Calu3 (cell line): ENCODE results near the gene CNTNAP1. TPM values are rescaled to one million over a fixed set of nuclear protein-coding genes. Genes with fewer than 3 reads are reported as not detected.
"Not testable (repeated sequence)": the region's sequence is repeated elsewhere in the genome, so short reads cannot be mapped to it uniquely, and the experiment has no call there.

Experiments used
- BruUV-seq: library from RNA; stranded (reverse); fragments of 400-500 nt; replicated peaks from 2 replicates; lab custom pipeline; 2021; lab: Mats Ljungman, UMichigan
- CTCF ChIA-PET: fragments of 300-600 bp; sonication (Branson Sonifier 250); formaldehyde crosslinking; loops from one replicate; lab custom pipeline; 2022; ENCODE audit warnings: antibody characterized with exemption; lab: Charles Lee
- DNase-seq: peaks from one replicate; pipeline ENCODE4 v3.0.0; 2022
- H3K27ac Mint-ChIP-seq: one replicate; pipeline ENCODE4 v1.8.0; 2022; ENCODE audit warnings: mixed read lengths; ENCODE audit not compliant: unreplicated experiment
- H3K27me3 Mint-ChIP-seq: one replicate; pipeline ENCODE4 v1.8.0; 2022; ENCODE audit warnings: mixed read lengths; ENCODE audit not compliant: unreplicated experiment
- H3K36me3 Mint-ChIP-seq: one replicate; pipeline ENCODE4 v1.8.0; 2022; ENCODE audit warnings: mild to moderate bottlenecking, moderate library complexity, mixed read lengths; ENCODE audit not compliant: insufficient read depth, unreplicated experiment
- H3K4me1 Mint-ChIP-seq: one replicate; pipeline ENCODE4 v1.8.0; 2022; ENCODE audit warnings: mild to moderate bottlenecking, low read depth, mixed read lengths; ENCODE audit not compliant: unreplicated experiment
- H3K4me3 Mint-ChIP-seq: one replicate; pipeline ENCODE4 v1.8.0; 2022; ENCODE audit warnings: mild to moderate bottlenecking, low read depth, moderate library complexity, mixed read lengths; ENCODE audit not compliant: unreplicated experiment
- H3K9me3 Mint-ChIP-seq: one replicate; pipeline ENCODE4 v1.8.0; 2022; ENCODE audit warnings: low read depth, mixed read lengths; ENCODE audit not compliant: unreplicated experiment
- intact Hi-C: fragments of 100-400 bp; cut with micrococcal nuclease; formaldehyde crosslinking; loops from one replicate; pipeline ENCODE4 v1.10.0; 2022; ENCODE audit not compliant: unreplicated experiment
- total RNA-seq: library from RNA; stranded (reverse); gene quantifications from 2 replicates; pipeline ENCODE4 v1.2.3, GENCODE V29; 2022
- TF ChIP-seq, protein P1 (sequence below): fragments of 200-600 bp; IDR thresholded peaks from one replicate; pipeline ENCODE4 v1.8.0; 2022; ENCODE audit warnings: antibody characterized with exemption; ENCODE audit not compliant: unreplicated experiment

Gene CNTNAP1
- total RNA-seq, 1 experiment from 2014 or later: 1.3 TPM

GRCh38 chr17:42655528-42655927, 26.8 kb upstream of the CNTNAP1 start:
- peaks cover 3% of the 10 kb centered on the region for H3K9me3 Mint-ChIP-seq
- no peak for DNase-seq
- peaks cover 10% of the 10 kb centered on the region for H3K27me3 Mint-ChIP-seq
- CTCF ChIA-PET: interaction anchor here (0.7 to 1.2 kb wide), 2 partner anchors 12 to 21 kb away, joined by 4 to 5 read pairs; no protein-coding TSS in a partner anchor
- TF ChIP-seq, protein P1, sequence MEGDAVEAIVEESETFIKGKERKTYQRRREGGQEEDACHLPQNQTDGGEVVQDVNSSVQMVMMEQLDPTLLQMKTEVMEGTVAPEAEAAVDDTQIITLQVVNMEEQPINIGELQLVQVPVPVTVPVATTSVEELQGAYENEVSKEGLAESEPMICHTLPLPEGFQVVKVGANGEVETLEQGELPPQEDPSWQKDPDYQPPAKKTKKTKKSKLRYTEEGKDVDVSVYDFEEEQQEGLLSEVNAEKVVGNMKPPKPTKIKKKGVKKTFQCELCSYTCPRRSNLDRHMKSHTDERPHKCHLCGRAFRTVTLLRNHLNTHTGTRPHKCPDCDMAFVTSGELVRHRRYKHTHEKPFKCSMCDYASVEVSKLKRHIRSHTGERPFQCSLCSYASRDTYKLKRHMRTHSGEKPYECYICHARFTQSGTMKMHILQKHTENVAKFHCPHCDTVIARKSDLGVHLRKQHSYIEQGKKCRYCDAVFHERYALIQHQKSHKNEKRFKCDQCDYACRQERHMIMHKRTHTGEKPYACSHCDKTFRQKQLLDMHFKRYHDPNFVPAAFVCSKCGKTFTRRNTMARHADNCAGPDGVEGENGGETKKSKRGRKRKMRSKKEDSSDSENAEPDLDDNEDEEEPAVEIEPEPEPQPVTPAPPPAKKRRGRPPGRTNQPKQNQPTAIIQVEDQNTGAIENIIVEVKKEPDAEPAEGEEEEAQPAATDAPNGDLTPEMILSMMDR: no peak
- H3K4me1 Mint-ChIP-seq: peaks cover 14% of the 10 kb centered on the region
- BruUV-seq: no TSS peak
- intact Hi-C loops: no loop called here
- no peak overlapping the region for H3K27ac Mint-ChIP-seq
- peaks cover 10% of the 10 kb centered on the region for H3K36me3 Mint-ChIP-seq
- no peak overlapping the region for H3K4me3 Mint-ChIP-seq

DNA sequence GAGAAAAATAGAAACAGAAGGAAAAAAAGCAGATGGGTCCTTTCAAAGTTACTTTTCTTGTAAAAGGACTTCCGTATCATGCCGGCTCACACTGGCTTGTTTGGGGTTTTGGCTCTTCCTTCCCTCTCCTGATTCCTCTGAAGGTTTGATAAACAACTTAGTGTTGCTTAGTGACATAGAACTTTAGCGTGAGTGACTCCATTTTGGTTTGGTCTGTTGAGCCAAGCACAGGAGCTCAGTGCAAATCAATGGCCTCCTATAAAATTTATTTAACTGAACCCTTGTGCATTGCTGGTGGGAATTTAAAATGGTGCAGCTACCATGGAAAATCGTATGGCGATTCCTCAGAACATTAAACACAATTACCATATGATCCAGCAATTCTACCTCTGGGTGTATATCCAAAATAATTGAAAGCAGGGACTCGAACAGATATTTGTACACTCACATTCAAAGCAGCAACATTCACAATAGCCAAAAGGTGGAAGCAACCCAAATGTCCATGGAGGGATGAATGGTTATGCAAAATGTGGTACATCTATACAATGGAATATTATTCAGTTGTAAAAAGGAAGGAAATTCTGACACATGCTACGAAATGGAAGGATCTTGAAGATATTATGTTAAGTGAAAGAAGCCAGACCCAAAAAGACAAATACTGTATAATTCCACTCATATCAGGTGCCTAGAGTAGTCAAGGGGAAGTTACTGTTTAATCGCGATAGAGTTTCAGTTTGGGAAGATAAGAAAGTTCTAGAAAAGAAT, 24.3 kb upstream of the CNTNAP1 start:
- peak overlapping the region; percentile 99 for H3K4me3 Mint-ChIP-seq

GRCh38 chr17:42659079-42659931, 23.0 kb upstream of the CNTNAP1 start, which contains the start of gene TUBG2:
Gene TUBG2, plus strand, starts transcription at chr17:42659284. Its CDS starts 220 bp downstream, at chr17:42659504.
- H3K27ac Mint-ChIP-seq: peak within 1 kb of the TSS; percentile 35
- BruUV-seq: no TSS peak
- DNase-seq: peak; percentile 98
- peak within 1 kb of the TSS; percentile 99 for H3K4me3 Mint-ChIP-seq
- intact Hi-C loops: no loop called here
- no peaks in the 10 kb centered on the region for H3K27me3 Mint-ChIP-seq
- CTCF ChIA-PET: interaction anchor here (0.6 to 1.4 kb wide), 8 partner anchors 10 to 243 kb away, joined by 3 to 5 read pairs (median 3); partner anchors contain the start of genes NAGLU and PLEKHH3
- peaks cover 19% of the 10 kb centered on the region for H3K4me1 Mint-ChIP-seq
- H3K36me3 Mint-ChIP-seq: peaks cover 10% of the 10 kb centered on the region
- peaks cover 3% of the 10 kb centered on the region for H3K9me3 Mint-ChIP-seq
- TF ChIP-seq, protein P1: no peak

More for the DNA sequence above, 24.3 kb upstream of the CNTNAP1 start:
- CTCF ChIA-PET: interaction anchor here (1.0 to 1.4 kb wide), 3 partner anchors 11 to 19 kb away, joined by 3 read pairs; partner anchors contain the start of gene PLEKHH3
- Mint-ChIP-seq H3K4me1 (peaks cover 19% of the 10 kb centered on the region), H3K9me3 (peaks cover 3% of the 10 kb centered on the region), H3K36me3 (peaks cover 10% of the 10 kb centered on the region), H3K27me3 (peaks cover 10% of the 10 kb centered on the region), H3K27ac (peak overlapping the region; percentile 35)
- BruUV-seq: no TSS peak
- TF ChIP-seq, protein P1: no peak
- DNase-seq: no peak
- intact Hi-C loops: no loop called here

DNA sequence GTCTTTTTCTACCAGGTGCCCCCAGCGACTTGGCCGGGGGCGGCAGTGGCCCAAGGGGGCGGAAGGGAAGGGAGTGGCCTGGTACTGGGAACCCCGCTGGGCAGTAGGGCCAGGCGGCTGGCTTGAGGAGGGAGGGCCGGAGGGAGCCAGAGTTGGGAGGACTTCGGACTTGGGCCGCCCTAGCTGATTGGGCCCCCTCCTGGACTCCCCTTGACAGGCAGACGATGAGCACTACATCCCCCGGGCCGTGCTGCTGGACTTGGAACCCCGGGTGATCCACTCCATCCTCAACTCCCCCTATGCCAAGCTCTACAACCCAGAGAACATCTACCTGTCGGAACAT, 22.4 kb upstream of the CNTNAP1 start:
- DNase-seq, H3K27me3 Mint-ChIP-seq, H3K9me3 Mint-ChIP-seq, intact Hi-C loops, BruUV-seq: not testable (repeated sequence)
- Mint-ChIP-seq H3K36me3 (peaks cover 10% of the 10 kb centered on the region), H3K27ac (peak overlapping the region; percentile 26), H3K4me1 (peaks cover 19% of the 10 kb centered on the region), H3K4me3 (peak overlapping the region; percentile 99)
- CTCF ChIA-PET: interaction anchor here (0.6 to 1.2 kb wide), 3 partner anchors 19 to 244 kb away, joined by 4 to 5 read pairs (median 4); no protein-coding TSS in a partner anchor
